ENCODE measurements around the gene APBA1.

The APBA1 gene

GRCh38 chr9:69461103-69461887 lies 210.9 kb downstream of the APBA1 start:
- TF ChIP-seq OSR1 (CRISPR knock-in tag; IDR thresholded peaks at IDR 0.05) (no peak), PPARA (CRISPR knock-in tag; IDR thresholded peaks at IDR 0.05; ENCODE audit: borderline replicate concordance) (no peak), TOX (CRISPR knock-in tag; IDR thresholded peaks at IDR 0.05; ENCODE audit: borderline replicate concordance) (no peak), TCF4 (CRISPR knock-in tag; IDR thresholded peaks at IDR 0.05; ENCODE audit: borderline replicate concordance) (no peak), ARNTL (CRISPR knock-in tag; IDR thresholded peaks at IDR 0.05; ENCODE audit: borderline replicate concordance, low read depth) (no peak), ZC3H10 (CRISPR knock-in tag; IDR thresholded peaks at IDR 0.05) (no peak), ZFP3 (CRISPR knock-in tag; IDR thresholded peaks at IDR 0.05) (no peak), ZNF565 (CRISPR knock-in tag; conservative IDR thresholded peaks at IDR 0.05; ENCODE audit: low read depth) (no peak), SNAI2 (CRISPR knock-in tag; IDR thresholded peaks at IDR 0.05) (no peak), ESRRG (CRISPR knock-in tag; IDR thresholded peaks at IDR 0.05) (no peak)
- TF ChIP-seq, protein P1, sequence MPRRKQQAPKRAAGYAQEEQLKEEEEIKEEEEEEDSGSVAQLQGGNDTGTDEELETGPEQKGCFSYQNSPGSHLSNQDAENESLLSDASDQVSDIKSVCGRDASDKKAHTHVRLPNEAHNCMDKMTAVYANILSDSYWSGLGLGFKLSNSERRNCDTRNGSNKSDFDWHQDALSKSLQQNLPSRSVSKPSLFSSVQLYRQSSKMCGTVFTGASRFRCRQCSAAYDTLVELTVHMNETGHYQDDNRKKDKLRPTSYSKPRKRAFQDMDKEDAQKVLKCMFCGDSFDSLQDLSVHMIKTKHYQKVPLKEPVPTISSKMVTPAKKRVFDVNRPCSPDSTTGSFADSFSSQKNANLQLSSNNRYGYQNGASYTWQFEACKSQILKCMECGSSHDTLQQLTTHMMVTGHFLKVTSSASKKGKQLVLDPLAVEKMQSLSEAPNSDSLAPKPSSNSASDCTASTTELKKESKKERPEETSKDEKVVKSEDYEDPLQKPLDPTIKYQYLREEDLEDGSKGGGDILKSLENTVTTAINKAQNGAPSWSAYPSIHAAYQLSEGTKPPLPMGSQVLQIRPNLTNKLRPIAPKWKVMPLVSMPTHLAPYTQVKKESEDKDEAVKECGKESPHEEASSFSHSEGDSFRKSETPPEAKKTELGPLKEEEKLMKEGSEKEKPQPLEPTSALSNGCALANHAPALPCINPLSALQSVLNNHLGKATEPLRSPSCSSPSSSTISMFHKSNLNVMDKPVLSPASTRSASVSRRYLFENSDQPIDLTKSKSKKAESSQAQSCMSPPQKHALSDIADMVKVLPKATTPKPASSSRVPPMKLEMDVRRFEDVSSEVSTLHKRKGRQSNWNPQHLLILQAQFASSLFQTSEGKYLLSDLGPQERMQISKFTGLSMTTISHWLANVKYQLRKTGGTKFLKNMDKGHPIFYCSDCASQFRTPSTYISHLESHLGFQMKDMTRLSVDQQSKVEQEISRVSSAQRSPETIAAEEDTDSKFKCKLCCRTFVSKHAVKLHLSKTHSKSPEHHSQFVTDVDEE (CRISPR knock-in tag; IDR thresholded peaks at IDR 0.05): no peak
- no peak for ATAC-seq

GRCh38 chr9:69460012-69460411 lies 212.2 kb downstream of the APBA1 start:
- TF ChIP-seq ISL1 (CRISPR knock-in tag; IDR thresholded peaks at IDR 0.05) (no peak), ZFP30 (CRISPR knock-in tag; IDR thresholded peaks at IDR 0.05) (no peak), PPARA (CRISPR knock-in tag; IDR thresholded peaks at IDR 0.05; ENCODE audit: borderline replicate concordance) (no peak), POU6F1 (CRISPR knock-in tag; IDR thresholded peaks at IDR 0.05; ENCODE audit: borderline replicate concordance, low read depth) (no peak), ZFP3 (CRISPR knock-in tag; IDR thresholded peaks at IDR 0.05) (no peak), RARB (CRISPR knock-in tag; IDR thresholded peaks at IDR 0.05) (no peak), ESRRG (CRISPR knock-in tag; IDR thresholded peaks at IDR 0.05) (no peak), CREB5 (CRISPR knock-in tag; IDR thresholded peaks at IDR 0.05; ENCODE audit: low read depth) (no peak), ZNF565 (CRISPR knock-in tag; conservative IDR thresholded peaks at IDR 0.05; ENCODE audit: low read depth) (no peak), BACH2 (CRISPR knock-in tag; IDR thresholded peaks at IDR 0.05; ENCODE audit: borderline replicate concordance) (no peak), ZNF8 (CRISPR knock-in tag; IDR thresholded peaks at IDR 0.05) (no peak), SNAI2 (CRISPR knock-in tag; IDR thresholded peaks at IDR 0.05) (no peak), ZC3H10 (CRISPR knock-in tag; IDR thresholded peaks at IDR 0.05) (no peak), TOX (CRISPR knock-in tag; IDR thresholded peaks at IDR 0.05; ENCODE audit: borderline replicate concordance) (no peak), PATZ1 (CRISPR knock-in tag; IDR thresholded peaks at IDR 0.05; ENCODE audit: borderline replicate concordance) (no peak), GLIS3 (CRISPR knock-in tag; IDR thresholded peaks at IDR 0.05) (no peak), CSDC2 (CRISPR knock-in tag; IDR thresholded peaks at IDR 0.05) (no peak), ARNTL (CRISPR knock-in tag; IDR thresholded peaks at IDR 0.05; ENCODE audit: borderline replicate concordance, low read depth) (no peak)
- TF ChIP-seq, protein P2, sequence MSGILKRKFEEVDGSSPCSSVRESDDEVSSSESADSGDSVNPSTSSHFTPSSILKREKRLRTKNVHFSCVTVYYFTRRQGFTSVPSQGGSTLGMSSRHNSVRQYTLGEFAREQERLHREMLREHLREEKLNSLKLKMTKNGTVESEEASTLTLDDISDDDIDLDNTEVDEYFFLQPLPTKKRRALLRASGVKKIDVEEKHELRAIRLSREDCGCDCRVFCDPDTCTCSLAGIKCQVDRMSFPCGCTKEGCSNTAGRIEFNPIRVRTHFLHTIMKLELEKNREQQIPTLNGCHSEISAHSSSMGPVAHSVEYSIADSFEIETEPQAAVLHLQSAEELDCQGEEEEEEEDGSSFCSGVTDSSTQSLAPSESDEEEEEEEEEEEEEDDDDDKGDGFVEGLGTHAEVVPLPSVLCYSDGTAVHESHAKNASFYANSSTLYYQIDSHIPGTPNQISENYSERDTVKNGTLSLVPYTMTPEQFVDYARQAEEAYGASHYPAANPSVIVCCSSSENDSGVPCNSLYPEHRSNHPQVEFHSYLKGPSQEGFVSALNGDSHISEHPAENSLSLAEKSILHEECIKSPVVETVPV (CRISPR knock-in tag; IDR thresholded peaks at IDR 0.05): no peak
- TF ChIP-seq, protein P1 (CRISPR knock-in tag; IDR thresholded peaks at IDR 0.05): no peak
- no peak for ATAC-seq

All from SK-N-SH treated with all-trans-retinoic acid at 6 μM for 48 hours (cell line).